HUES48 (cell line): Measurements from ENCODE around the gene ALOX5AP.

Source experiments
- H3K27ac ChIP-seq: one replicate; pipeline ENCODE4 v1.7.0; 2013; ENCODE audit warnings: low read depth, low read length, inconsistent platforms
- H3K27me3 ChIP-seq: 2 replicates; pipeline ENCODE4 v1.6.1; 2013; ENCODE audit warnings: mild to moderate bottlenecking, low read length; ENCODE audit not compliant: control insufficient read depth, insufficient read depth
- H3K36me3 ChIP-seq: 2 replicates; pipeline ENCODE4 v1.6.1; 2013; ENCODE audit warnings: low read length; ENCODE audit not compliant: control insufficient read depth, insufficient read depth
- H3K4me1 ChIP-seq: 2 replicates; pipeline ENCODE4 v1.6.1; 2013; ENCODE audit warnings: mild to moderate bottlenecking, low read length; ENCODE audit not compliant: control insufficient read depth, insufficient read depth
- H3K4me3 ChIP-seq: 2 replicates; pipeline ENCODE4 v1.5.1; 2013; ENCODE audit warnings: mild to moderate bottlenecking, low read depth, low read length
- H3K9ac ChIP-seq: 2 replicates; pipeline ENCODE4 v1.6.1; 2013; ENCODE audit warnings: mild to moderate bottlenecking, low read depth, low read length, moderate library complexity
- H3K9me3 ChIP-seq: 2 replicates; pipeline ENCODE4 v1.6.1; 2013; ENCODE audit warnings: low read length; ENCODE audit not compliant: control insufficient read depth, insufficient read depth

The ALOX5AP gene

DNA sequence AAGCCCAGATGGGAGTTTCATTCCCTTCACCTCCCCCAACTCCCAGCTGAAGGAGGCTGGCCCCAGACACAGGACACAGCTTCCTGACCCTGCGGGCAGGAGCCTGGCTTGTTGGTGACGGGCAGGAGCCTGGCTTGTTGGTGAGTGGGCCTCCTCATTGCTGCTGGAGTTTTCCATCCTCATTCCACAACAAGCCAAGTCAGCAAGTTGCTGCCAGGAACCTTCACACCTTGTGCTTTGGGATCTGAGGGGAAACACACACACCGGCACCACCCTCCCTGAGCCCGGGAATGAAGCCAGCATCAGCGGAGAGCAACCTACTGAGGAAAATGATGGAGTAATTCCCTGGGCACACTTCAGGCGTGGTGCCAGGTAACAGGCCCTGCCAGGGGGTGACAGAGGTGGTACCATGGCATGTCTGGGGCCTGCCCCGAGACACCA lies 74.9 kb downstream of the ALOX5AP start:
- Histone ChIP-seq H3K9me3 (no peaks in the 10 kb centered on the region), H3K27ac (no peak overlapping the region), H3K9ac (no peak overlapping the region), H3K4me3 (no peak overlapping the region), H3K27me3 (no peaks in the 10 kb centered on the region), H3K4me1 (no peaks in the 10 kb centered on the region), H3K36me3 (no peaks in the 10 kb centered on the region)

DNA sequence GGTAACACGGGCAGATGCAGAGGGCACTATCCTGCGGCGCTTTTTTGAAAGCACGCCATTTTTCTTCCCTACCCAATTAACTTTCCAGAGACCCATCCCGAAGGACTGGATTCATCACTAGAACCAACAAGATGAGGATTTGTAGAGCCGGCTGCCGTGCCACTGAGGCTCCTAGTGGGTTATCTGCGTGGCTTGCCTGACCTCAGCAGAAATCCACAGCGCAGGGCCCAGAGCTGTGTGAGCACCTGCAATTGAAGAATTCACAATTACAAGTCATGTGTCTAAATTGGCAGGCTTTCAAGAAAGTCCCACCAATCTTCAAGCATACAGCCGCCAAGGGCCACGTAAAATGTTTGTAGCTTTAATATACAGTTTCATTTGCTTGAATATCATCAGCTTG lies 75.5 kb downstream of the ALOX5AP start:
- no peaks in the 10 kb centered on the region for H3K27me3 ChIP-seq
- H3K36me3 ChIP-seq = no peaks in the 10 kb centered on the region
- H3K4me1 ChIP-seq = no peaks in the 10 kb centered on the region
- H3K9ac ChIP-seq = no peak overlapping the region
- H3K4me3 ChIP-seq = no peak overlapping the region
- H3K27ac ChIP-seq = no peak overlapping the region
- no peaks in the 10 kb centered on the region for H3K9me3 ChIP-seq
